Neural cell (in vitro differentiated cells): ENCODE results near the gene BABAM1. TPM values are rescaled to one million over a fixed set of nuclear protein-coding genes. Genes with fewer than 3 reads are reported as not detected.

Experiments
- H2AFZ ChIP-seq: fragments of 200-600, 300-800 bp; sonication (generic), shearing (Covaris generic); 2 replicates; pipeline ENCODE4 v1.6.0; 2014; ENCODE audit warnings: low read depth, mild to moderate bottlenecking, antibody characterized with exemption, low read length, moderate library complexity
- H3F3A ChIP-seq: fragments of 200-600 bp; shearing (Covaris generic); 2 replicates; pipeline ENCODE4 v1.6.1; 2016; ENCODE audit warnings: mild to moderate bottlenecking, moderate library complexity, mixed read lengths, antibody characterized with exemption, low read length; ENCODE audit not compliant: insufficient read depth, poor library complexity, severe bottlenecking
- H3K27ac ChIP-seq: fragments of 200-600, 300-800 bp; sonication (generic), shearing (Covaris generic); 2 replicates; pipeline ENCODE4 v1.5.1; 2014; ENCODE audit warnings: mild to moderate bottlenecking, low read length, moderate library complexity
- H3K27me3 ChIP-seq: fragments of 300-800, 200-600 bp; sonication (generic), shearing (Covaris generic); 2 replicates; pipeline ENCODE4 v1.6.0; 2014; ENCODE audit warnings: mild to moderate bottlenecking, low read depth, low read length, moderate library complexity; ENCODE audit not compliant: insufficient read depth
- H3K36me3 ChIP-seq: fragments of 300-800, 200-600 bp; sonication (generic), shearing (Covaris generic); 2 replicates; pipeline ENCODE4 v1.5.1; 2014; ENCODE audit warnings: mild to moderate bottlenecking, antibody characterized with exemption, low read length, moderate library complexity; ENCODE audit not compliant: insufficient read depth
- H3K4me2 ChIP-seq: fragments of 300-800, 200-600 bp; sonication (generic), shearing (Covaris generic); 2 replicates; pipeline ENCODE4 v1.6.0; 2014; ENCODE audit warnings: mild to moderate bottlenecking, low read length
- H3K4me3 ChIP-seq: fragments of 300-800, 200-600 bp; sonication (generic), shearing (Covaris generic); 2 replicates; pipeline ENCODE4 v1.5.1; 2014; ENCODE audit warnings: mild to moderate bottlenecking, low read length, moderate library complexity
- H3K79me2 ChIP-seq: fragments of 200-600 bp; shearing (Covaris generic); replicated peaks from 2 replicates; pipeline ENCODE4 v1.6.0; 2014; ENCODE audit warnings: mild to moderate bottlenecking, low read length, moderate library complexity; ENCODE audit not compliant: insufficient read depth
- H3K9ac ChIP-seq: fragments of 300-800, 200-600 bp; sonication (generic), shearing (Covaris generic); 2 replicates; pipeline ENCODE4 v1.6.1; 2016; ENCODE audit warnings: mild to moderate bottlenecking, low read length, mixed read lengths
- H3K9me2 ChIP-seq: fragments of 200-600 bp; shearing (Covaris generic); 2 replicates; pipeline ENCODE4 v1.6.1; 2016; ENCODE audit warnings: mild to moderate bottlenecking, low read length, mixed read lengths; ENCODE audit not compliant: insufficient read depth
- H3K9me3 ChIP-seq: fragments of 200-600, 300-800 bp; sonication (generic), shearing (Covaris generic); 2 replicates; pipeline ENCODE4 v1.6.1; 2016; ENCODE audit warnings: mild to moderate bottlenecking, mixed run types, low read length, moderate library complexity, mixed read lengths
- H4K20me1 ChIP-seq: fragments of 200-600 bp; shearing (Covaris generic); 2 replicates; pipeline ENCODE4 v1.6.1; 2016; ENCODE audit warnings: mild to moderate bottlenecking, mixed run types; ENCODE audit not compliant: insufficient read depth
- CTCF ChIP-seq: fragments of 450-650 bp; IDR thresholded peaks from 2 replicates; pipeline ENCODE4 v1.5.1; 2014; ENCODE audit warnings: antibody characterized with exemption, mild to moderate bottlenecking, moderate library complexity; ENCODE audit not compliant: poor library complexity, severe bottlenecking
- EP300 ChIP-seq: fragments of 450-650 bp; conservative IDR thresholded peaks from 2 replicates; pipeline ENCODE4 v1.6.1; 2014; ENCODE audit warnings: antibody characterized with exemption, mild to moderate bottlenecking, moderate library complexity; ENCODE audit not compliant: poor library complexity, severe bottlenecking
- EZH2 ChIP-seq: fragments of 200-600, 300-800 bp; shearing (Covaris generic), sonication (generic); IDR thresholded peaks from 2 replicates; pipeline ENCODE4 v1.6.1; 2014; ENCODE audit warnings: antibody characterized with exemption, low read length, borderline replicate concordance, mild to moderate bottlenecking; ENCODE audit not compliant: insufficient read depth, poor library complexity, severe bottlenecking
- MXI1 ChIP-seq: fragments of 450-650 bp; conservative IDR thresholded peaks from 2 replicates; pipeline ENCODE4 v1.6.1; 2014; ENCODE audit warnings: antibody characterized with exemption, mild to moderate bottlenecking; ENCODE audit not compliant: poor library complexity, severe bottlenecking
- POLR2AphosphoS5 ChIP-seq: IDR thresholded peaks from 2 replicates; pipeline ENCODE4 v1.6.1; 2012
- RAD21 ChIP-seq: fragments of 450-650 bp; conservative IDR thresholded peaks from 2 replicates; pipeline ENCODE4 v1.6.1; 2014; ENCODE audit warnings: antibody characterized with exemption, mild to moderate bottlenecking, moderate library complexity
- REST ChIP-seq: IDR thresholded peaks from 2 replicates; pipeline ENCODE4 v1.6.1; 2012; ENCODE audit warnings: borderline replicate concordance
- SMC3 ChIP-seq: fragments of 450-650 bp; conservative IDR thresholded peaks from 2 replicates; pipeline ENCODE4 v1.6.1; 2014; ENCODE audit warnings: antibody characterized with exemption, mild to moderate bottlenecking, moderate library complexity; ENCODE audit not compliant: poor library complexity
- TAF1 ChIP-seq: IDR thresholded peaks from 2 replicates; pipeline ENCODE4 v1.6.1; 2012; ENCODE audit warnings: low read depth
- polyA plus RNA-seq: library from polyadenylated mRNA; depleted of rRNA; stranded (reverse); fragments of >200 nt; gene quantifications from 2 replicates; pipeline ENCODE4 v1.2.3, GENCODE V29; 2014

The BABAM1 gene
- polyA plus RNA-seq, 1 donor from 2014 or later: 123 TPM

DNA sequence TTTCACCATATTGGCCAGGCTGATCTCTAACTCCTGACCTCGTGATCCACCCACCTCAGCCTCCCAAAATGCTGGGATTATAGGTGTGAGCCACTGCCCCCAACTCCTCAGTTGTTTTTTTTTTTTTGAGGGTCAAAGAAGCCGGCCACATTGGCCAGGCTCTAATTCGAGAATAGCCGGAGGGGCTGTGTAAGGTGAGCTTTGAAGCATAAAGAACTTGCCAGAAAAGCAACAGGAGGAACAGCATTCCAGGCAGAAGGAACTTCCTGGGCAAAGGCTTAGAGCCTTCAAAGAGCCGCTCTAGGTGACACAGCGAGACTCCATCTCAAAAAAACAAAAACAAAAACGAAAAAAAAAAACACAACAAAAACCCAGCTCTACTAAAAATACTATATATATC lies 1.2 kb upstream of the BABAM1 start:
- Histone ChIP-seq H2AFZ (no peak overlapping the region), H3K36me3 (no peaks in the 10 kb centered on the region), H3K9ac (no peak overlapping the region), H3K4me2 (no peak overlapping the region), H3K79me2 (peaks cover 9% of the 10 kb centered on the region), H3K4me3 (no peak overlapping the region), H3K27me3 (no peaks in the 10 kb centered on the region), H4K20me1 (no peaks in the 10 kb centered on the region), H3K9me3 (no peaks in the 10 kb centered on the region), H3K9me2 (no peaks in the 10 kb centered on the region), H3K27ac (peak overlapping the region; percentile 47), H3F3A (no peaks in the 10 kb centered on the region)
- TF ChIP-seq REST: no peak
- no peak for TF ChIP-seq EP300
- no peak for TF ChIP-seq TAF1
- no peak for TF ChIP-seq EZH2
- no peak for TF ChIP-seq CTCF
- TF ChIP-seq RAD21: no peak
- TF ChIP-seq MXI1: no peak
- no peak for TF ChIP-seq POLR2AphosphoS5
- no peak for TF ChIP-seq SMC3

DNA sequence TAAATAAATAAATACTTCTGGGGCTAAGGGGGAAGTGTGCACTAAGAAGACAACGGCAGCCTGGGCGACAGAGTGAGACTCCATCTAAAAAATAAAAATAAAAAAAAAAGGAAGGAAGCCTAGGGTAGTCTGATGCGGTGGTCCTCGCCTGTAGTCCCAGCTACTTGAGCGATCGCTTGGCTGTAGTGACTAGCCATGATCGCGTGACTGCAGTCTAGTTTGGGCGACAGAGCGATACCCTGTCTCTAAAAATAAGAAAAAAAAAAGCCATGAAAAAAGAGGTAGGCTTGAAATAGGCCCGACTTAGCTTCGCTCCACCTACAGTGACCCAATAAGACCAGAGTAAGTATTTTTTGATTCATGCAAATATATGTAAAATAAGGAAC lies 661 bp upstream of the BABAM1 start:
- H3K4me3 ChIP-seq: no peak overlapping the region
- TF ChIP-seq REST (no peak), EZH2 (no peak), SMC3 (no peak), EP300 (no peak), RAD21 (no peak), POLR2AphosphoS5 (no peak), TAF1 (no peak), CTCF (no peak), MXI1 (no peak)
- H3K4me2 ChIP-seq: no peak overlapping the region
- no peaks in the 10 kb centered on the region for H4K20me1 ChIP-seq
- no peaks in the 10 kb centered on the region for H3K27me3 ChIP-seq
- no peaks in the 10 kb centered on the region for H3K9me2 ChIP-seq
- H3K36me3 ChIP-seq: no peaks in the 10 kb centered on the region
- H3K79me2 ChIP-seq: peaks cover 9% of the 10 kb centered on the region
- H3F3A ChIP-seq: no peaks in the 10 kb centered on the region
- no peaks in the 10 kb centered on the region for H3K9me3 ChIP-seq
- peak overlapping the region; percentile 47 for H3K27ac ChIP-seq
- no peak overlapping the region for H2AFZ ChIP-seq
- no peak overlapping the region for H3K9ac ChIP-seq
